Suprapubic skin (tissue), 4 donors: ENCODE results near the gene EIF2AK2.

Source experiments
- CTCF ChIP-seq, 2 donors: fragments of 200-600 bp in 1 of 2; fragments of 450-650 bp in 1 of 2; sonication (generic) in 1 of 2; IDR thresholded peaks; one replicate each; pipeline ENCODE4 v1.5.1; 2016 to 2019; ENCODE audit warnings: antibody characterized with exemption in 2 of 2, mild to moderate bottlenecking in 1 of 2, moderate library complexity in 1 of 2
- POLR2A ChIP-seq, 2 donors: fragments of 450-650 bp; IDR thresholded peaks; one replicate each; pipeline ENCODE4 v1.6.1; 2017; ENCODE audit warnings: antibody characterized with exemption in 2 of 2, mild to moderate bottlenecking in 2 of 2, moderate library complexity in 2 of 2
- POLR2AphosphoS5 ChIP-seq, 3 donors: sonication (generic); formaldehyde crosslinking; IDR thresholded peaks; one replicate each; pipeline ENCODE4 v1.6.1; 2017; ENCODE audit warnings: antibody characterized with exemption in 3 of 3

DNA sequence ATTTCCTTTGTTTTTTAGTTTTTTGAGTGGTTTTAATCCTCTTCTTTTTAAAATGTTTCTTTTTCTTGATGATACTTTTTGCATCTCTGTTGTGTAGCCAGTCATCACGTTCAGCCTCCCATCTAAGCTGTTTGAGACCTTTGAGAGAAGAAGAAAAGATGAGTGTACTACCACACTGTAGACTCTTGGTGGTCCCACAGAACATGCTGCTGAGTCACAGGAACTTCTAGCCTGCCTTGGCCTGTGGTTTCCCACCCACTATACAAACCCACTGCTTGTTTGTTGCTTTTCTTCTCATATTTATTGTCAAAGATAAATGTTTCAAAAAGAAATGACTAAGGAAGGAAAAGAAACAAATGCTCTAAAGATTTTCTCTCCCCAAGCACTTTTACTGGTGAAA, 45.0 kb upstream of the EIF2AK2 start:
- TF ChIP-seq POLR2AphosphoS5 (IDR thresholded peaks at IDR 0.05) (no peak), CTCF (IDR thresholded peaks at IDR 0.05) (no peak), POLR2A (IDR thresholded peaks at IDR 0.05) (no peak)
